ENCODE results near the gene COL18A1. TPM values are rescaled to one million over a fixed set of nuclear protein-coding genes. Genes with fewer than 3 reads are reported as not detected.

Gene COL18A1
- total RNA-seq, 1 experiment from 2014 or later, result 77.0 TPM

GRCh38 chr21:45448810-45449657 lies 44.1 kb downstream of the COL18A1 start:
- CTCF ChIA-PET, result no interaction called here
- 0 out of 2 replicates have a peak, but pooled peaks cover 6% of the 10 kb centered on the region for H3K79me2 ChIP-seq (ENCODE audit: low read length)
- no peak overlapping the region for H3K4me3 ChIP-seq (ENCODE audit: low read length)

DNA sequence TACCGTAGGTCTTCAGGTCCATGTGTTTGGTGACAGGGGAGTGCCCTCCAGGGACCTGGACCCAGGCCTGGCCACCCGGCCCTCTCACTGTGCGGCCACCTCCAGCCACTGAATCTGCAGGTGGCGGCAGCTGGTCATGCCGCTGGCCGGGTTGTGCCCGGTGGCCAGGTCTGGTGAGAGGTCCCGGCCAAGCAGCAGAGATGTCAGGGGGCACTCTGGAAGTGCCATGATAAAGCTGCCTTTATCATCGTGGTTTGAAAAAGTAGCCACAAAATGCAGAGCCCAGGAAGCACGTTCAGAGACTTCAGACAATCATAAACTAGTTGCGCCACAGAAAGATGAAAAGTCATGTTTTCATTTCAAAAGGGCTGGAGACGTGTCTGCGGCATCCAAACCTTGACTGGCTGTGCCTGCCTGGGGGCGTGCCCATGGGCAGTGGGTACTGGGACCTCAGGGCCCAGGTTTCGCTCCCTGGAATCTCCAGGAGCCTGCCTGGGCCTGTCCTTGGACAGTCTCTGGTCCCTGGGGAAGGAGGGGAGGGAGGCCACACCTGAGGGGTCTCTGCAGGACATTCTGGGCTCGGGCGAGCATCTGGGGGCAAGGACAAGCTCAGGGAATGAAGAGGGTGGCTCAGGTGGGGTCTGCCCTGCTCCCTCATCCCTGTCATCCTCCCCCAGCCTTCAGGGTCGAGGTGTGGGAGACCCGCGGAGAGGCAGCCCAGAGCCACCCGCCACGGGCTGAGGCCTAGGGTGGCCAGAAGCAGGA lies 44.9 kb downstream of the COL18A1 start:
- ChIA-PET POLR2A (ENCODE audit: unreplicated experiment) (no interaction called here), CTCF (no interaction called here)
- no peak overlapping the region for H3K9ac ChIP-seq (ENCODE audit: low read length)
- ATAC-seq (no peak), DNase-seq (no peak)
- peaks cover 8% of the 10 kb centered on the region; the same call in 1 of the 2 replicates for H3K9me3 ChIP-seq (ENCODE audit: low read length)
- H3K79me2 ChIP-seq (ENCODE audit: low read length), result 0 out of 2 replicates have a peak, but pooled peaks cover 6% of the 10 kb centered on the region
- no peaks in the 10 kb centered on the region for H3K27me3 ChIP-seq (ENCODE audit: low read length)
- H3K4me3 ChIP-seq (ENCODE audit: low read length), result no peak overlapping the region
- no peak overlapping the region for H3K4me2 ChIP-seq (ENCODE audit: low read length)
- intact Hi-C loops (cut with micrococcal nuclease), result no loop called here
- peaks cover 4% of the 10 kb centered on the region for H3K4me1 ChIP-seq (ENCODE audit: insufficient read depth, low read length)
- H4K20me1 ChIP-seq (ENCODE audit: low read length), result 0 out of 2 replicates have a peak, but pooled peaks cover 6% of the 10 kb centered on the region
- H3K27ac ChIP-seq (ENCODE audit: low read length), result no peak overlapping the region
- H3K9me2 ChIP-seq (replicated peaks; ENCODE audit: low read length), result no peaks in the 10 kb centered on the region
- H2AFZ ChIP-seq (ENCODE audit: low read length), result no peak overlapping the region
- BruUV-seq (replicated peaks), result no TSS peak
- peaks cover 8% of the 10 kb centered on the region for H3F3A ChIP-seq (ENCODE audit: low read length, unreplicated experiment)
- TF ChIP-seq CTCF (conservative IDR thresholded peaks at IDR 0.05; ENCODE audit: low read depth, low read length) (no peak), EZH2 (IDR thresholded peaks at IDR 0.05; ENCODE audit: low read length, unreplicated experiment) (no peak), EZH2phosphoT487 (IDR thresholded peaks at IDR 0.05; ENCODE audit: borderline replicate concordance, low read length) (no peak)
- peaks cover 12% of the 10 kb centered on the region; the same call in 1 of the 2 replicates for H3K36me3 ChIP-seq (ENCODE audit: low read depth, low read length)

More at GRCh38 chr21:45448810-45449657, 44.1 kb downstream of the COL18A1 start:
- Histone ChIP-seq H3K36me3 (ENCODE audit: low read depth, low read length) (peaks cover 12% of the 10 kb centered on the region; the same call in 1 of the 2 replicates), H3K9ac (ENCODE audit: low read length) (no peak overlapping the region), H3K27ac (ENCODE audit: low read length) (no peak overlapping the region), H3K9me2 (replicated peaks; ENCODE audit: low read length) (no peaks in the 10 kb centered on the region), H2AFZ (ENCODE audit: low read length) (no peak overlapping the region), H3K4me1 (ENCODE audit: insufficient read depth, low read length) (no peaks in the 10 kb centered on the region), H3K9me3 (ENCODE audit: low read length) (peaks cover 8% of the 10 kb centered on the region; the same call in 1 of the 2 replicates), H3K4me2 (ENCODE audit: low read length) (no peak overlapping the region), H4K20me1 (ENCODE audit: low read length) (0 out of 2 replicates have a peak, but pooled peaks cover 6% of the 10 kb centered on the region), H3K27me3 (ENCODE audit: low read length) (no peaks in the 10 kb centered on the region), H3F3A (ENCODE audit: low read length, unreplicated experiment) (peaks cover 8% of the 10 kb centered on the region)
- POLR2A ChIA-PET (ENCODE audit: unreplicated experiment), result no interaction called here
- ATAC-seq, result no peak
- no peak for TF ChIP-seq CTCF (conservative IDR thresholded peaks at IDR 0.05; ENCODE audit: low read depth, low read length)
- BruUV-seq (replicated peaks), result no TSS peak
- intact Hi-C loops (cut with micrococcal nuclease), result no loop called here
- DNase-seq, result no peak
